IPS-20b (cell line): ENCODE results near the gene ZMYM2.

ENCODE experiments used
- H3K27ac ChIP-seq: one replicate; pipeline ENCODE4 v1.5.1; 2013; ENCODE audit warnings: low read length
- H3K27me3 ChIP-seq: 2 replicates; pipeline ENCODE4 v1.6.1; 2013; ENCODE audit warnings: mild to moderate bottlenecking, low read length, inconsistent platforms; ENCODE audit not compliant: insufficient read depth
- H3K36me3 ChIP-seq: 2 replicates; pipeline ENCODE4 v1.6.1; 2013; ENCODE audit warnings: low read depth, mild to moderate bottlenecking, inconsistent platforms, low read length, moderate library complexity; ENCODE audit not compliant: insufficient read depth
- H3K4me1 ChIP-seq: 2 replicates; pipeline ENCODE4 v1.6.1; 2013; ENCODE audit warnings: mild to moderate bottlenecking, control low read depth, inconsistent platforms, low read length, moderate library complexity; ENCODE audit not compliant: insufficient read depth
- H3K4me3 ChIP-seq: 2 replicates; pipeline ENCODE4 v1.5.1; 2013; ENCODE audit warnings: mild to moderate bottlenecking, low read length, inconsistent platforms
- H3K9ac ChIP-seq: 2 replicates; pipeline ENCODE4 v1.6.1; 2013; ENCODE audit warnings: low read depth, mild to moderate bottlenecking, inconsistent platforms, low read length, moderate library complexity
- H3K9me3 ChIP-seq: 2 replicates; pipeline ENCODE4 v1.6.1; 2013; ENCODE audit warnings: mild to moderate bottlenecking, low read depth, low read length, inconsistent platforms; ENCODE audit not compliant: insufficient read depth

The ZMYM2 gene

DNA sequence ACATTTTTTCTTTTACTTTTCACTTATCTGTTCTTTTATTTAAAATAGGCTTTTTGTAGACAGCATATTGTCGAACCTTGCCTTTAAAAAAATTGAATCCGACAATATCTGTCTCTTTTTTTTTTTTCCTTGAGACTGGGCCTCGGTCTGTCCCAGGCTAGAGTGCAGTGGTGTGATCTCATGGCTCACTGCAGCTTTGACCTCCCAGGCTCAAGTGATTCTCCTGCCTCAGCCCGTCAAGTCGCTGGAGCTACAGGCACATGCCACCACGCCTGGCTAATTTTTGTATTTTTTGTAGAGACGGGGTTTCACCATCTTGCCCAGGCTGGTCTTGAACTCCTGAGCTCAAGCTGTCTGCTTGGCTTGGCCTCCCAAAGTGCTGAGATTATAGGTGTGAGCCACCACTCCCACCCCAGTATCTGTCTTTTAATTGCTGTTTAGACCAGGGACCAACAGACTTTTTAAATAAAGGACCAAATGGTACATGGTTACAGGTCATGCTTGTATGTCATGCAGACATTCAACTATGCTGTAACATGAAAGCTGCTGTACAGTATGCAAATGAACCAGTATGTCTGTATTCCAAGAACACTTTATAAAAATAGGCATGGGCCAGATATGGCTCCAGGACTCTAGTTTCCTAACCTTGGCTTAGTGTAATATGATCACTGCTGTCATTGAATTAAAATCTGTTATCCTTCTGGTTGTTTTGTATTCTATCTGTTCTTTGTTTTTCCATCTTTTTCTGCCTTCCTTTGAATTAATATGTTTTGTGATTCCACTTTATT lies 122.0 kb downstream of the ZMYM2 start:
- Histone ChIP-seq H3K9me3 (no peaks in the 10 kb centered on the region), H3K4me1 (no peaks in the 10 kb centered on the region), H3K9ac (no peak overlapping the region), H3K27ac (no peak overlapping the region), H3K36me3 (peaks cover 81% of the 10 kb centered on the region), H3K4me3 (no peak overlapping the region), H3K27me3 (no peaks in the 10 kb centered on the region)

DNA sequence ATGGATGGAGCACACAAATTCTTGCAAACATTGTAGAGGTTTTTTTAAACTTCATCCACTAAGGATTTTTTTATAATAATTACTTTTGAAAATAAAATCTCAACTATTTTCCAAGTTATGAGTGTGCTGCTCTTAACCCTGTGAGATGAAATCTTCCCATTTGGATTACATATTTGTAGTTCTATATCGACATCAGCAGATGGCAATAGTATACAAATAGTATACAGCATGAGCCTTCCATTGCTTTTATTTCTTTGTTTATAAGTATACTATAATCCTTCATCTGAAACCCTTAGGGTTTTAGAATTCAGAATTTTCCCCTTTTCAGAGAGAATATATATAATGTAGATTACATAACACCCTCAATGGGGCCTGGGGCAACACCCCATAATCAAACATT lies 131.8 kb downstream of the ZMYM2 start:
- Histone ChIP-seq H3K36me3 (peaks cover 31% of the 10 kb centered on the region), H3K4me1 (no peaks in the 10 kb centered on the region; the same call in 1 of the 2 replicates), H3K4me3 (no peak overlapping the region), H3K9ac (no peak overlapping the region), H3K9me3 (no peaks in the 10 kb centered on the region), H3K27me3 (no peaks in the 10 kb centered on the region), H3K27ac (no peak overlapping the region)

DNA sequence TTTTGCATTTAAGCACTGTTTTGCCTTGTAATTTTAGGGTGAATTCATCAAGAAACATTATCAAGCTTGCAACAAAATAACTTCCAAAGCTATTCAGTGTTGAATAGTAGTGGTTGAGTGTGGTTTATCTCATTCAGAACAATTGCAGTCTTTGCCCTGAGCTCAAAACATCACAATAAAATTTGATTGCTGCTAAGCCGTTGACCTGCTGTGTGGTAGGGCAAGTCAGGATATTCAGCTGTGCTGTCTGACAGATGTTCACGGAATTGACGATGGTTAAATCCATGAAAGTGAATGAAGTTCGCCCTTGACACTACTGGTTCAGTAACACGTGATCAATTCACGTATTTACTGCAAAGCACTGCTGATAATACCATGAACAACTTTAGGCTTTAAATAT lies 135.4 kb downstream of the ZMYM2 start:
- Histone ChIP-seq H3K4me3 (no peak overlapping the region), H3K36me3 (no peaks in the 10 kb centered on the region), H3K9me3 (no peaks in the 10 kb centered on the region), H3K27me3 (no peaks in the 10 kb centered on the region), H3K9ac (no peak overlapping the region), H3K4me1 (peaks cover 3% of the 10 kb centered on the region; the same call in 1 of the 2 replicates), H3K27ac (no peak overlapping the region)

DNA sequence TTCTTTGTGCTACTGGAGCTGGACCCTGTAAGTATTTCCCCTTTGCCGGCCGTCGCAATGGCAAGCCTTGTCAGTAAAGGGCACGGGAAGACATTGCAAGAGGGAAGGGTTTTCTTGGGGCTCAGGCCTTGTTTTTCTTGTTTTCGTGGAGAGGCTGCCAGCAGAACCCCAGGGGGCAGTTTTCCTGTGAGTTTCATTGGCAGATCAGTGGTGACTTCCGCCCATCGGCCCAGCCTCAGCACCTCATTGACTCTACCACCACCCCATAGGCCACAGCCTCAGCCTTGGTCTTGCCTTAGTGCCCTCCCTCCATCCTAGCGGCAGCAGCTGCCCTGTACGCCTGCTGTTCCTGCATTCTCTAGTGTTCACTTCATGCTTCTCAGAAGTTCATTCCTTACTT lies 140.8 kb downstream of the ZMYM2 start:
- Histone ChIP-seq H3K36me3 (no peaks in the 10 kb centered on the region), H3K9ac (peak overlapping the region; percentile 30; the same call in 1 of the 2 replicates), H3K4me3 (peak overlapping the region; percentile 41; the same call in 1 of the 2 replicates), H3K4me1 (peaks cover 6% of the 10 kb centered on the region; the same call in 1 of the 2 replicates), H3K27ac (no peak overlapping the region), H3K9me3 (no peaks in the 10 kb centered on the region), H3K27me3 (no peaks in the 10 kb centered on the region)

DNA sequence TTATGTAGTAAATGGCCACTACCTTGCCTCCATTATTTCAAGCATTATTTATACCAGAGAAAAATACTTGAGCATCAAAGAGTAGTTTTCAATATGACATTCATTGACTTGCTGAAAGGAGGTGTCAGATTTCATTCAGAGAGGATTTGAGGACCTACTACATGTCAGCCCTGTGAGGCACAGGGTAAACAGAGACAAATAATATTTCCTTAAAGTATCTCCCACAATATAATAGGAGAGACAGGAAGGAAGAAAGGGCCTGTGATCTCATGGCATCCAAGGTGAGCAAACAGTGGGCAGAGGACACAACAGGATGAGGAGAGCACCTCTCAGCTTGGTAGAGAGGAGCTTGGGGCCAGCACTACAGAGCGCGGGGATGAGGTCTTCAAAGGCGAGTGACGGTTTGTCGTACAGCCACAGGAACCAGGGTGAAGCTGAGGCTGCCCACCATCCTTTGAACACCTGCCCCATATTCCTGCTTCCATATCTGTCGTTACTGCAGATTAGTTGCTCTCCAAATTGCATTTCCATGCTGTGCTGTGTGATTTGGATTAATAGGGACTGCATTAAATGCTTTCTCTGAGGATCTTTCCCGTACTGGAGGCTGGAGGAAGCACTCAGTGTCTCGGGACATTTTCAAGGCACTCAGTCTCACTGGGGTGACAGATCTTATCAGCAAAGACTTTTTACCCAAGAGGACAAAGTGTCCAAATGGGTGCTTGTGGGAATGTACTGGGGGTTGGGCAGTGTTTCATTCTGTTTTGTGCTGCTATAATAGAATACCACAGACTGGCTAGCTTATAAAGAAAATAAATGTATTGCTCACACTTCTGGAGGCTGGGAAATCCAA lies 143.2 kb downstream of the ZMYM2 start:
- Histone ChIP-seq H3K36me3 (no peaks in the 10 kb centered on the region), H3K4me3 (no peak overlapping the region), H3K9me3 (no peaks in the 10 kb centered on the region), H3K27ac (no peak overlapping the region), H3K4me1 (peaks cover 8% of the 10 kb centered on the region), H3K27me3 (no peaks in the 10 kb centered on the region), H3K9ac (no peak overlapping the region)

DNA sequence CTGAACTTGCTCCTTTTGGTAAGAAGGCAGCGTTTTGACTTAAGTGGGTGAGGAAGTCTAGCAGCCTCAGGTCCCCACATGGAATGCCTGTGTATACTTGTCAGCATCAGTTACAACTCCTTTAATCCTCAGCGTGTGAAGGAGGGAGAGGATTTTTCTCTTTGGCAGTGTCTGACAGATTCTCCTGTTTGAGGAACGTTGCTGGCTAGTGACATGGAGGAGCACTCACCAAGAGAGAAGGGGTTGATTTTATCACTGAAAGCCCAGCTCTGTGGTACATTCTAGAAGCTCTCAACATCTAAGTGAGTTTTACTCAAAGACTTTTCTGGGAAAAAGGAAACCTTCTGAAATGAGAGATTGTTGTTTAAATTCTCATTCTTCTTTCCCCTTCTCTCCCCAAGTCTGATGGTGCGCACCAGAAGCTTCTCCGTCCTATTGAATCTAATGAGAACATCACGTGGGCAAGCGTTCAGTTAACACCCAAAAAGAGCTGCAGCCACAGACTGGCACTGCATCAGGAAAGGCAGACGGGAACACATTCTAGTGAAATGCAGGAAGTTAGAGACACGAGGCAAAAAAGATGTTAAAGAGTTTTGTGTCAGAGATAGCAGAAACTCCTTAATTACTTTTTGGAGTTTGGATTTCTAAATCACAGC lies 144.1 kb downstream of the ZMYM2 start:
- Histone ChIP-seq H3K4me1 (peaks cover 15% of the 10 kb centered on the region), H3K9me3 (no peaks in the 10 kb centered on the region), H3K27ac (no peak overlapping the region), H3K27me3 (no peaks in the 10 kb centered on the region), H3K4me3 (no peak overlapping the region), H3K9ac (no peak overlapping the region), H3K36me3 (no peaks in the 10 kb centered on the region)

DNA sequence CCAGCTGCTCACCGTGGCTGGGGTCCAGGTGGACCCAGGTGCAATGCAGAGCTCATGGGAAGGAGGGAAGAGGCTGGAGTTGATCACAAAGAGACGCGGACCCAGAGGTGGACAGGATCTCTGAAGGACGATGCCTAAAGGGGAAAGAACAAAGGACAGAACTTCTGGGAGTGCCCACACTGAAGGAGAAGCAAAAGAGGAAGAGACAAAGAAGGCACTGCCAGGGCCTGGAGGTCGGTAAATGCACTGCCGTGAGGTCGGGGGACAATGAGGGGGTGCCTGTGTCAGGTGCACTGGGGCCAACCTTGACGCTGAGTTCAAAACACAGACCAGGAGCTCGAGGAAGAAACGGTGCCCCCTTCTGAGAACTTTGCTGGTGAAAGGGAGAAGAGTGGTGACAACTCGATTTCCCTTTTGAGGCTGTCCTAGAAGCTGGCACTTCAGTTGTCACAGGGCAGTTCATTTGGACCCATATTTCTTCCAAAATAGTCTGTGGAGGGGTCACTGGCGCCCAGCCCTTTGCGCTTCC lies 146.7 kb downstream of the ZMYM2 start:
- no peak overlapping the region for H3K4me3 ChIP-seq
- no peak overlapping the region for H3K27ac ChIP-seq
- H3K36me3 ChIP-seq, result no peaks in the 10 kb centered on the region
- H3K4me1 ChIP-seq, result peaks cover 10% of the 10 kb centered on the region
- no peak overlapping the region for H3K9ac ChIP-seq
- no peaks in the 10 kb centered on the region for H3K9me3 ChIP-seq
- no peaks in the 10 kb centered on the region for H3K27me3 ChIP-seq

DNA sequence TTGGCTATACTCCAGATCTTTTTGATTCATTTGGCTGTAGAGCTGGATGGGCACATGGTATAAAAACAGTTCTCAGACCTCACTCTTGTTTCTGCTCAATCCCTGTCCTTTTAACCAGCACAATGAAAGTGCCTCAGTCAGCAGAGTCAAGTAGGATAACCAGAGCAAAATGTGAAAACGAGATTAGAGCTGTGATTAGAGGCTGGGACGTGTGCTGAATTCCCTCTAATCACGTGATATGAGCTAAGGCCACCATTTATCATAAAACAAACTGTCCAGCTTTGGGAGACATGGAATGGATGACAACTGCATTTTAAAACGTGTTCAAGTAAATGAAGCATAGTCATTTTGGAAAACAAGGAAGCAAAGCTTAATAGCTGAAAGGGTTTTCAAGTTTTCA lies 148.2 kb downstream of the ZMYM2 start:
- Histone ChIP-seq H3K27me3 (no peaks in the 10 kb centered on the region), H3K4me1 (peaks cover 10% of the 10 kb centered on the region), H3K4me3 (peak overlapping the region; percentile 25; the same call in 1 of the 2 replicates), H3K9ac (no peak overlapping the region), H3K27ac (no peak overlapping the region), H3K9me3 (no peaks in the 10 kb centered on the region), H3K36me3 (no peaks in the 10 kb centered on the region)

DNA sequence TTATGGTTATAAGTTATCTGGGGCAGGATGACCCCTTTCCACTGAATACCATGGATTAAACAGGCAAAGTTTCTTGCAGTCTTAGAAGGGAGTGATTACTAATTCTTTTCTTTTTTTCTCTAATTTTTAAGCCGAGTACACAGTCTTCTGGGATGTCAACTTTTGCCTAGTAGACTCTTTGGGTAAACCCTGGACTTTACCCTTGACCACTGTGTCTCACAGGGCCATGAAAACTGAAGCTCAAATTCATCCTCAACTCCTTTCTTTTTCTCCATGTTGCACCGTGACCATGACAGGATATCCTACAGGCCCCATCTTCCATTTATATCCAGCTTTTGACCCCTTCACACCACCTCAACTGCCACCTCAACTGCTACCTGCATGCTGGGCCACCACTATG lies 150.5 kb downstream of the ZMYM2 start:
- Histone ChIP-seq H3K9me3 (no peaks in the 10 kb centered on the region), H3K4me3 (no peak overlapping the region), H3K27ac (no peak overlapping the region), H3K4me1 (peaks cover 10% of the 10 kb centered on the region), H3K27me3 (no peaks in the 10 kb centered on the region), H3K9ac (no peak overlapping the region), H3K36me3 (no peaks in the 10 kb centered on the region)

DNA sequence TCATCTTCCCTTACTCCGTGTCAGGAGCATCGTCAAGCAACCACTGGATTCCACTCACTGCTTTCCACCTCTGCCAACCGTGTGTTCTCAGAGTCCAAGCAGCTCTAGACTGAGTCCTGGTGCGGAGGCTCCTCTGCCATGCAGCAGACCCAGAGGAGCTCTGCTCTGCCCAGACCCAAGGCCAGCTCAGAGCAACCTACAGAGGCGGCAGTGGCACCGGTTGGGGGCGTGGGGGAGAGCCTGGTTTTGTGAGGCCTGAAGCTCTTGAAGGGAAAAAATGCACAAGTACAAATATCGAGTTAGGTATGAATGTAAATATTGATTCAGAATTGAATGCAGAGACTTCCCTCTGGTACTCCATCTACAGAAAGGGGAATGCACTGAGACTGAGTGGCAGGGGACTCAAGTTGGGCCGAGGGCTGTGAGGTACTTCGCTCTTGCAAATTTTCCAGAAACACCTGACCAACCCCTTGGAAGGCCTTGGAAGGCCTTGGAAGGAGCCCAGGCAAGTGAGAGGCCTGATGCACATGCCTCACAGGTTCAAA lies 155.6 kb downstream of the ZMYM2 start:
- no peaks in the 10 kb centered on the region for H3K36me3 ChIP-seq
- no peak overlapping the region for H3K9ac ChIP-seq
- H3K4me3 ChIP-seq, result no peak overlapping the region
- no peak overlapping the region for H3K27ac ChIP-seq
- H3K27me3 ChIP-seq, result peaks cover 14% of the 10 kb centered on the region; the same call in 1 of the 2 replicates
- no peaks in the 10 kb centered on the region for H3K9me3 ChIP-seq
- H3K4me1 ChIP-seq, result peaks cover 3% of the 10 kb centered on the region; the same call in 1 of the 2 replicates

DNA sequence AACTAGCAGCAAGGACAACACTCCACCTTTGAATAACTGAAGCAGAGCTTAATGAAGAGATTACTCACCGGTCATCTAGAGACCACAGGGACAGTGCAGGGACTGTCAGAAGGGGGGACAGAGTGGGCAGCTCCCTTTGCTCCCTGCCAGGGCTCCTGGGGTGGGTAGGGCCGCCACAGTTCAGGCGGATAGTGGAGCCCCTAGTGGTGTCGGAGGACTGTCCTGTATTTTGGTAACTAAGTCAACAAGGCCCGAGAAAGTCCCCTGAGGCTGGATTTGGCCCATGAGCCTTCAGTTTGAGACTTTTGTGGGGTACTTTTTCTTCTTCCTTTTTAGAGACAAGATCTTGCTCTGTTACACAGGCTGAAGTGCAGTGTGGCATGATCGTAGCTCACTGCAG lies 157.7 kb downstream of the ZMYM2 start:
- no peaks in the 10 kb centered on the region for H3K9me3 ChIP-seq
- no peak overlapping the region for H3K27ac ChIP-seq
- H3K36me3 ChIP-seq, result no peaks in the 10 kb centered on the region
- H3K9ac ChIP-seq, result no peak overlapping the region
- H3K4me1 ChIP-seq, result peaks cover 7% of the 10 kb centered on the region; the same call in 1 of the 2 replicates
- peaks cover 14% of the 10 kb centered on the region; the same call in 1 of the 2 replicates for H3K27me3 ChIP-seq
- no peak overlapping the region for H3K4me3 ChIP-seq
